CD14-positive monocyte (primary cell): ENCODE results near the gene DLG1. TPM values are rescaled to one million over a fixed set of nuclear protein-coding genes. Genes with fewer than 3 reads are reported as not detected.

Source experiments
- DNase-seq, 3 donors: peaks; one replicate each; pipeline ENCODE4 v3.0.0-alpha.2; 2011 to 2022
- H2AFZ ChIP-seq: 2 replicates; pipeline ENCODE4 v1.6.0; 2012; ENCODE audit warnings: mild to moderate bottlenecking, low read depth, low read length, inconsistent platforms; ENCODE audit not compliant: insufficient read depth, poor library complexity, severe bottlenecking
- H3K27ac ChIP-seq, 2 donors: 1 replicate in 1 of 2; 2 replicates in 1 of 2; pipeline ENCODE4 v1.5.1; 2012 to 2013; ENCODE audit warnings: low read length in 2 of 2, control low read depth in 1 of 2, inconsistent platforms in 1 of 2, low read depth in 1 of 2, mild to moderate bottlenecking in 1 of 2
- H3K27me3 ChIP-seq, 2 donors: one replicate each; pipeline versions ENCODE4 v1.6.0 to v1.6.1; 2011 to 2013; ENCODE audit warnings: low read length in 2 of 2; ENCODE audit not compliant: control insufficient read depth in 2 of 2, insufficient read depth in 2 of 2
- H3K36me3 ChIP-seq, 2 donors: replicated peaks in 1 of 2; 1 replicate in 1 of 2; 2 replicates in 1 of 2; pipeline versions ENCODE4 v1.5.1 to v1.6.1; 2012 to 2013; ENCODE audit warnings: low read length in 2 of 2, control low read depth in 1 of 2, inconsistent platforms in 1 of 2, mild to moderate bottlenecking in 1 of 2; ENCODE audit not compliant: insufficient read depth in 2 of 2, control insufficient read depth in 1 of 2
- H3K4me1 ChIP-seq, 2 donors: 1 replicate in 1 of 2; 2 replicates in 1 of 2; pipeline versions ENCODE4 v1.5.1 to v1.6.1; 2012 to 2013; ENCODE audit warnings: low read length in 2 of 2, control low read depth in 1 of 2, inconsistent platforms in 1 of 2, mild to moderate bottlenecking in 1 of 2, moderate library complexity in 1 of 2; ENCODE audit not compliant: insufficient read depth in 2 of 2, control insufficient read depth in 1 of 2
- H3K4me2 ChIP-seq: replicated peaks from 2 replicates; pipeline ENCODE3; 2012; ENCODE audit warnings: low read length, moderate library complexity, mild to moderate bottlenecking; ENCODE audit not compliant: poor library complexity, severe bottlenecking; ENCODE audit errors: extremely low read depth
- H3K4me3 ChIP-seq, 3 experiments: fragments of 200-600 bp in 1 of 3; sonication (generic) in 1 of 3; replicated peaks in 1 of 3; 1 replicate in 2 of 3; 2 replicates in 1 of 3; pipeline ENCODE4 v1.5.1; 2011 to 2013; ENCODE audit warnings: low read length in 3 of 3, mild to moderate bottlenecking in 3 of 3, control low read depth in 2 of 3, low read depth in 2 of 3, inconsistent platforms in 1 of 3, moderate library complexity in 1 of 3
- H3K79me2 ChIP-seq: 2 replicates; pipeline ENCODE4 v1.6.0; 2012; ENCODE audit warnings: mild to moderate bottlenecking, control low read depth, inconsistent platforms, low read length, moderate library complexity; ENCODE audit not compliant: insufficient read depth
- H3K9ac ChIP-seq: 2 replicates; pipeline ENCODE4 v1.6.0; 2017; ENCODE audit warnings: low read length, mild to moderate bottlenecking; ENCODE audit not compliant: insufficient read depth, poor library complexity, severe bottlenecking
- H3K9me3 ChIP-seq, 2 donors: replicated peaks in 1 of 2; 1 replicate in 1 of 2; 2 replicates in 1 of 2; pipeline versions ENCODE4 v1.5.1 to v1.6.1; 2012 to 2013; ENCODE audit warnings: low read length in 2 of 2, control low read depth in 1 of 2; ENCODE audit not compliant: control insufficient read depth in 1 of 2, insufficient read depth in 1 of 2
- H4K20me1 ChIP-seq: 2 replicates; pipeline ENCODE4 v1.6.0; 2012; ENCODE audit warnings: mild to moderate bottlenecking, low read length, control low read depth, moderate library complexity; ENCODE audit not compliant: insufficient read depth
- H3K27ac Mint-ChIP-seq, 7 donors: one replicate each; pipeline ENCODE4 v1.8.0; 2020; ENCODE audit warnings: mild to moderate bottlenecking in 7 of 7, mixed read lengths in 7 of 7, moderate library complexity in 6 of 7, inconsistent platforms in 2 of 7
- H3K27me3 Mint-ChIP-seq, 3 donors: one replicate each; pipeline ENCODE4 v1.8.0; 2021 to 2022; ENCODE audit warnings: low read depth in 3 of 3, mild to moderate bottlenecking in 3 of 3, mixed read lengths in 3 of 3, moderate library complexity in 3 of 3, inconsistent platforms in 1 of 3
- H3K36me3 Mint-ChIP-seq, 2 donors: one replicate each; pipeline ENCODE4 v1.8.0; 2020; ENCODE audit warnings: mixed read lengths in 2 of 2, inconsistent platforms in 1 of 2, mild to moderate bottlenecking in 1 of 2
- H3K4me1 Mint-ChIP-seq: one replicate; pipeline ENCODE4 v1.8.0; 2020; ENCODE audit warnings: mild to moderate bottlenecking, mixed read lengths
- H3K4me3 Mint-ChIP-seq, 2 donors: one replicate each; pipeline ENCODE4 v1.8.0; 2020; ENCODE audit warnings: mild to moderate bottlenecking in 2 of 2, mixed read lengths in 2 of 2, moderate library complexity in 1 of 2
- H3K9me3 Mint-ChIP-seq, 7 donors: one replicate each; pipeline ENCODE4 v1.8.0; 2020 to 2022; ENCODE audit warnings: mixed read lengths in 7 of 7, mild to moderate bottlenecking in 6 of 7, moderate library complexity in 6 of 7, inconsistent platforms in 2 of 7
- WGBS: methylation state at CpG from one replicate; pipeline ENCODE4 v1.1.5; 2013; ENCODE audit warnings: missing lambda C conversion rate; ENCODE audit not compliant: insufficient coverage; 5-methylcytosine and 5-hydroxymethylcytosine counted together
- intact Hi-C, 2 donors: fragments of 100-400 bp; cut with micrococcal nuclease; formaldehyde crosslinking; loops; one replicate each; pipeline versions ENCODE4 v1.15.0 to v1.15.1; 2023
- polyA plus RNA-seq, 3 donors: library from polyadenylated mRNA; depleted of rRNA in 1 of 3; unstranded in 2 of 3; stranded (reverse) in 1 of 3; fragments of 300-500 nt in 2 of 3; fragments of >200 nt in 1 of 3; fragmentation: Illumina TruSeq in 2 of 3; gene quantifications; 1 replicate in 2 of 3; 2 replicates in 1 of 3; pipeline ENCODE4 v1.2.3, GENCODE V29; 2012 to 2021
- TF ChIP-seq, protein P1 (sequence below): fragments of 200-600 bp; IDR thresholded peaks from one replicate; pipeline ENCODE4 v1.8.0; 2022; ENCODE audit warnings: antibody characterized with exemption, mild to moderate bottlenecking

The DLG1 gene
- polyA plus RNA-seq, 3 donors = 6.5 to 21.9 (median 10.2) TPM

- H4K20me1 ChIP-seq = peaks cover 33% of the 10 kb centered on the region
- no CpG with 5 or more reads among the region's 4 CpGs for WGBS
These were observed 30.1 kb downstream of the DLG1 start for GRCh38 chr3:197268294-197268693.

DNA sequence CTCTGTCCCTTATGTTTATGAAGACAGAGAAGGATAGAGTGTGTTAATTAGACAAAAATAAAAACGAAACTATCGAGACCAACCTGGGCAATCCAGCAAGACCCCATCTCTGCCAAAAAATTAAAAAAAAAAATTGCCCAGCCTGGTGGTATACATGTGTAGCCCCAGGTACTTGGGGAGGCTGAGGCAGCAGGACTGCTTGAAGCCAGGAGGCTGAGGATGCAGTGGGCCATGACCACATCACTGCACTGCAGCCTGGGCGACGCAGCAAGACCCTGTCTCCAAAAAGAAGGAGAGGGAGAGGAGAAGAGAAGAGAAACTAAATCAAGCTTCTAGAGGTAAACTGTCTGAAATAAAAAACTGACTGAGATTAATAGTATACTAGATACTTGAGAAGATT, 32.1 kb downstream of the DLG1 start:
- peaks cover 39% of the 10 kb centered on the region for H3K79me2 ChIP-seq
- peaks cover 0 to 3% (median 0%) of the 10 kb centered on the region in 3 donors for H3K27me3 Mint-ChIP-seq
- H3K4me1 Mint-ChIP-seq = peaks cover 5% of the 10 kb centered on the region
- no peak overlapping the region for H3K4me3 Mint-ChIP-seq
- intact Hi-C loops = no loop called here
- peak overlapping the region in 2 of 7 donors; percentile 18 for H3K27ac Mint-ChIP-seq
- no peak overlapping the region for H3K27ac ChIP-seq
- peaks cover 26 to 42% of the 10 kb centered on the region in 2 donors for H3K36me3 Mint-ChIP-seq
- no peak overlapping the region for H3K4me3 ChIP-seq
- H3K9me3 Mint-ChIP-seq = no peaks in the 10 kb centered on the region
- no peak overlapping the region for H2AFZ ChIP-seq
- H3K4me1 ChIP-seq = no peaks in the 10 kb centered on the region
- WGBS = no CpG with 5 or more reads among the region's 4 CpGs
- H3K9me3 ChIP-seq = no peaks in the 10 kb centered on the region
- peaks cover 32% of the 10 kb centered on the region for H4K20me1 ChIP-seq
- DNase-seq = no peak
- no peak overlapping the region for H3K4me2 ChIP-seq
- TF ChIP-seq, protein P1, sequence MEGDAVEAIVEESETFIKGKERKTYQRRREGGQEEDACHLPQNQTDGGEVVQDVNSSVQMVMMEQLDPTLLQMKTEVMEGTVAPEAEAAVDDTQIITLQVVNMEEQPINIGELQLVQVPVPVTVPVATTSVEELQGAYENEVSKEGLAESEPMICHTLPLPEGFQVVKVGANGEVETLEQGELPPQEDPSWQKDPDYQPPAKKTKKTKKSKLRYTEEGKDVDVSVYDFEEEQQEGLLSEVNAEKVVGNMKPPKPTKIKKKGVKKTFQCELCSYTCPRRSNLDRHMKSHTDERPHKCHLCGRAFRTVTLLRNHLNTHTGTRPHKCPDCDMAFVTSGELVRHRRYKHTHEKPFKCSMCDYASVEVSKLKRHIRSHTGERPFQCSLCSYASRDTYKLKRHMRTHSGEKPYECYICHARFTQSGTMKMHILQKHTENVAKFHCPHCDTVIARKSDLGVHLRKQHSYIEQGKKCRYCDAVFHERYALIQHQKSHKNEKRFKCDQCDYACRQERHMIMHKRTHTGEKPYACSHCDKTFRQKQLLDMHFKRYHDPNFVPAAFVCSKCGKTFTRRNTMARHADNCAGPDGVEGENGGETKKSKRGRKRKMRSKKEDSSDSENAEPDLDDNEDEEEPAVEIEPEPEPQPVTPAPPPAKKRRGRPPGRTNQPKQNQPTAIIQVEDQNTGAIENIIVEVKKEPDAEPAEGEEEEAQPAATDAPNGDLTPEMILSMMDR = no peak
- H3K27me3 ChIP-seq = no peaks in the 10 kb centered on the region
- H3K36me3 ChIP-seq = peaks cover 3 to 31% of the 10 kb centered on the region in 2 donors
- no peak overlapping the region for H3K9ac ChIP-seq

More at GRCh38 chr3:197268294-197268693, 30.1 kb downstream of the DLG1 start:
- Histone ChIP-seq H3K9me3 (no peaks in the 10 kb centered on the region), H3K4me3 (no peak overlapping the region), H3K9ac (no peak overlapping the region), H3K79me2 (peaks cover 46% of the 10 kb centered on the region), H3K4me2 (no peak overlapping the region), H2AFZ (no peak overlapping the region), H3K36me3 (peaks cover 4 to 33% of the 10 kb centered on the region in 2 donors), H3K27me3 (no peaks in the 10 kb centered on the region), H3K27ac (no peak overlapping the region), H3K4me1 (no peaks in the 10 kb centered on the region)
- Mint-ChIP-seq H3K27ac (no peak overlapping the region), H3K36me3 (peaks cover 26 to 47% of the 10 kb centered on the region in 2 donors), H3K4me1 (peaks cover 3% of the 10 kb centered on the region), H3K9me3 (no peaks in the 10 kb centered on the region), H3K4me3 (no peak overlapping the region), H3K27me3 (peaks cover 0 to 3% (median 0%) of the 10 kb centered on the region in 3 donors)
- TF ChIP-seq, protein P1 = no peak
- intact Hi-C loops = no loop called here
- DNase-seq = no peak
